Parathyroid adenoma (tissue), 2 donors: ENCODE measurements around the gene CACNA1I.

ENCODE experiments used
- H2AFZ ChIP-seq: fragments of 300-600 bp; sonication (generic); one replicate; pipeline ENCODE4 v1.7.0; 2017; ENCODE audit warnings: antibody characterized with exemption, mild to moderate bottlenecking
- H3K27ac ChIP-seq: fragments of 300-600 bp; sonication (generic); one replicate; pipeline ENCODE4 v1.7.0; 2017
- H3K27me3 ChIP-seq: fragments of 300-600 bp; sonication (generic); one replicate; pipeline ENCODE4 v1.7.0; 2017; ENCODE audit warnings: low read length; ENCODE audit not compliant: control insufficient read depth, insufficient read depth
- H3K36me3 ChIP-seq: fragments of 300-600 bp; sonication (generic); one replicate; pipeline ENCODE4 v1.7.0; 2017; ENCODE audit warnings: low read length; ENCODE audit not compliant: control insufficient read depth, insufficient read depth
- H3K4me1 ChIP-seq: fragments of 300-600 bp; sonication (generic); one replicate; pipeline ENCODE4 v1.7.0; 2017; ENCODE audit warnings: control low read depth
- H3K4me2 ChIP-seq: fragments of 300-600 bp; sonication (generic); one replicate; pipeline ENCODE4 v1.7.0; 2017; ENCODE audit warnings: low read length
- H3K4me3 ChIP-seq: fragments of 300-600 bp; sonication (generic); one replicate; pipeline ENCODE4 v1.7.0; 2017; ENCODE audit warnings: low read depth, low read length
- H3K79me2 ChIP-seq: fragments of 300-600 bp; sonication (generic); one replicate; pipeline ENCODE4 v1.7.0; 2017; ENCODE audit warnings: control low read depth
- H3K9ac ChIP-seq: fragments of 300-600 bp; sonication (generic); one replicate; pipeline ENCODE4 v1.7.0; 2017; ENCODE audit warnings: mild to moderate bottlenecking
- H3K9me3 ChIP-seq: fragments of 300-600 bp; sonication (generic); one replicate; pipeline ENCODE4 v1.7.0; 2017; ENCODE audit warnings: low read length; ENCODE audit not compliant: control insufficient read depth
- CTCF ChIP-seq: fragments of 300-600 bp; sonication (generic); IDR thresholded peaks from one replicate; pipeline ENCODE4 v1.7.0; 2017; ENCODE audit warnings: antibody characterized with exemption, mild to moderate bottlenecking
- donor health status: primary hyperparathyroidism.

Gene CACNA1I

GRCh38 chr22:39631381-39632286 lies 61.1 kb downstream of the CACNA1I start:
- no peaks in the 10 kb centered on the region for H3K36me3 ChIP-seq
- no peak for TF ChIP-seq CTCF
- no peak overlapping the region for H3K4me2 ChIP-seq
- H3K4me1 ChIP-seq, result no peaks in the 10 kb centered on the region
- H3K9me3 ChIP-seq, result no peaks in the 10 kb centered on the region
- H3K9ac ChIP-seq, result no peak overlapping the region
- no peak overlapping the region for H2AFZ ChIP-seq
- no peaks in the 10 kb centered on the region for H3K79me2 ChIP-seq
- no peak overlapping the region for H3K27ac ChIP-seq
- no peaks in the 10 kb centered on the region for H3K27me3 ChIP-seq
- H3K4me3 ChIP-seq, result no peak overlapping the region

GRCh38 chr22:39634530-39635405 lies 64.2 kb downstream of the CACNA1I start:
- H2AFZ ChIP-seq, result no peak overlapping the region
- H3K27ac ChIP-seq, result no peak overlapping the region
- H3K4me3 ChIP-seq, result no peak overlapping the region
- no peak overlapping the region for H3K4me2 ChIP-seq
- no peaks in the 10 kb centered on the region for H3K4me1 ChIP-seq
- no peak for TF ChIP-seq CTCF
- H3K79me2 ChIP-seq, result no peaks in the 10 kb centered on the region
- H3K9me3 ChIP-seq, result no peaks in the 10 kb centered on the region
- H3K27me3 ChIP-seq, result no peaks in the 10 kb centered on the region
- no peak overlapping the region for H3K9ac ChIP-seq
- H3K36me3 ChIP-seq, result no peaks in the 10 kb centered on the region

- Histone ChIP-seq H3K9me3 (no peaks in the 10 kb centered on the region), H3K4me3 (no peak overlapping the region), H2AFZ (no peak overlapping the region), H3K9ac (no peak overlapping the region), H3K27ac (no peak overlapping the region), H3K4me1 (no peaks in the 10 kb centered on the region), H3K4me2 (no peak overlapping the region), H3K27me3 (no peaks in the 10 kb centered on the region), H3K79me2 (no peaks in the 10 kb centered on the region), H3K36me3 (no peaks in the 10 kb centered on the region)
- no peak for TF ChIP-seq CTCF
Measured at GRCh38 chr22:39635719-39636118, 65.2 kb downstream of the CACNA1I start.

- no peak overlapping the region for H3K4me3 ChIP-seq
- no peak overlapping the region for H3K4me2 ChIP-seq
- no peaks in the 10 kb centered on the region for H3K36me3 ChIP-seq
- no peaks in the 10 kb centered on the region for H3K27me3 ChIP-seq
- no peaks in the 10 kb centered on the region for H3K79me2 ChIP-seq
- no peak overlapping the region for H3K27ac ChIP-seq
- TF ChIP-seq CTCF, result no peak
- H3K4me1 ChIP-seq, result no peaks in the 10 kb centered on the region
- H2AFZ ChIP-seq, result no peak overlapping the region
- H3K9me3 ChIP-seq, result no peaks in the 10 kb centered on the region
- no peak overlapping the region for H3K9ac ChIP-seq
Measured at GRCh38 chr22:39638958-39639357, 68.4 kb downstream of the CACNA1I start.
